Vagina (tissue), 2 donors: ENCODE data around the gene TRABD2B.

Source experiments
- CTCF ChIP-seq, 3 experiments: fragments of 450-650 bp in 2 of 3; fragments of 200-600 bp in 1 of 3; sonication (generic) in 1 of 3; IDR thresholded peaks; one replicate each; pipeline ENCODE4 v1.5.1; 2017 to 2019; ENCODE audit warnings: antibody characterized with exemption in 3 of 3, mild to moderate bottlenecking in 2 of 3, moderate library complexity in 2 of 3
- POLR2A ChIP-seq, 2 donors: fragments of 450-650 bp; IDR thresholded peaks; one replicate each; pipeline ENCODE4 v1.6.1; 2017; ENCODE audit warnings: antibody characterized with exemption in 2 of 2, mild to moderate bottlenecking in 2 of 2, moderate library complexity in 2 of 2

DNA sequence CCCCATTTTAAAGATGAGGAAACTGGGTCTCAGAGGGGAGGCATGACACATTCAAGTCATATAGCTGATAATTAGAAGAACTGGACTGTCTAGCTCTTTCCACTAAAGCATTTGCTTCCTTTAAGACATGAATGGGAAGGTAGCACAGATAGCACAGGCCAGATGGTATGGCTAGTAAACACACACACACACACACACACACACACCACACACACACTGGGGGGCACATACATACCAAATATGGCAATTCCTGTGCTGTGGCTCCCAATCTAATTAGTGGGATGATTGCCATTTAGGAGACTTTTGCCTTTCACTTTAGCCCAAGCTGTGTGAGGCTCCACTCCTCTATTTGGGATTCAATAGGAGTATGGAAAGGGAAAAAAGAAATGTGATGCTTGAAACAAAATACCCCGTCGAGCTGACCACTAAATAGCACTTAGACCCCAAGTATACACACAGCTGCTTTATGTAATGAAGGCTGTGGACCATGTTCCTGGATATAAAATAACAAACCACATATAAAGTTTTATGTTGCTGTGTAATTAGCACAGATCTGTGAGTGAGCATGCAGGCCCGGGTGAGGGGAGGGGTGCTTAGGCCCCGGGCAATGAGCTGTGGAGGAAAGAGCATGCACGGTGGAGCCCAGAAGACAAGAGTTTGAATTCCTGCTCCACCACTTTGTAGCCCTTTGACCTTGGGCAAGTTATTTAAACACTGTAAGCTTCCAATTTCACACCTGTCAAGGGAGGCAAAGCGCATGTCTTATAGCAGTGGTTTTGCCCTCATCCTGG lies 6.8 kb upstream of the TRABD2B start:
- TF ChIP-seq CTCF (IDR thresholded peaks at IDR 0.05): no peak
- no peak for TF ChIP-seq POLR2A (IDR thresholded peaks at IDR 0.05)
